Endothelial cell of umbilical vein (primary cell): Measurements from ENCODE around the gene ADAT1. TPM values are rescaled to one million over a fixed set of nuclear protein-coding genes. Genes with fewer than 3 reads are reported as not detected.

Experiments used
- BruUV-seq: library from RNA; stranded (reverse); fragments of 400-500 nt; replicated peaks from 2 replicates; lab custom pipeline; 2021; lab: Mats Ljungman, UMichigan
- CTCF ChIA-PET: fragments of 300-600, 350-600 bp; sonication (Branson Sonifier 250); formaldehyde crosslinking; loops from one replicate; lab custom pipeline; 2021; ENCODE audit warnings: antibody characterized with exemption, inconsistent platforms; lab: Charles Lee
- POLR2A ChIA-PET: fragments of 300-600, 350-600 bp; sonication (Branson Sonifier 250); formaldehyde crosslinking; loops from one replicate; lab custom pipeline; 2021; ENCODE audit warnings: antibody characterized with exemption, inconsistent platforms; lab: Charles Lee
- DNase-seq: peaks from one replicate; pipeline ENCODE4 v3.0.0-alpha.2; 2011; ENCODE audit warnings: low read depth, low spot score
- FAIRE-seq: peaks from 2 replicates; lab custom pipeline; 2011; peaks lifted over from hg19 to GRCh38; lab: Jason Lieb, UNC
- H2AFZ ChIP-seq: 2 replicates; pipeline ENCODE4 v1.6.0; 2012; ENCODE audit warnings: low read depth, low read length, control low read depth, inconsistent platforms
- H3K27ac ChIP-seq: 2 replicates; pipeline ENCODE4 v1.5.1; 2011; ENCODE audit warnings: low read depth, mild to moderate bottlenecking, control low read depth, low read length, moderate library complexity; ENCODE audit not compliant: insufficient read depth
- H3K27me3 ChIP-seq, 2 experiments: 2 replicates each; pipeline versions ENCODE4 v1.6.0 to v1.6.1; 2011; ENCODE audit warnings: low read length in 2 of 2, mixed read lengths in 1 of 2; ENCODE audit not compliant: control insufficient read depth in 2 of 2, insufficient read depth in 2 of 2
- H3K36me3 ChIP-seq, 2 experiments: 2 replicates in 1 of 2; 3 replicates in 1 of 2; pipeline ENCODE4 v1.5.1; 2011; ENCODE audit warnings: low read length in 2 of 2, mild to moderate bottlenecking in 1 of 2, moderate library complexity in 1 of 2; ENCODE audit not compliant: control insufficient read depth in 2 of 2, insufficient read depth in 2 of 2; ENCODE audit errors: extremely low read depth in 1 of 2
- H3K4me1 ChIP-seq: 3 replicates; pipeline ENCODE4 v1.5.1; 2011; ENCODE audit warnings: mild to moderate bottlenecking, low read length; ENCODE audit not compliant: control insufficient read depth, insufficient read depth; ENCODE audit errors: extremely low read depth
- H3K4me2 ChIP-seq: 2 replicates; pipeline ENCODE4 v1.6.1; 2011; ENCODE audit warnings: low read length, control low read depth, mixed read lengths; ENCODE audit not compliant: insufficient read depth
- H3K4me3 ChIP-seq, 3 experiments: fragments of 200-600 bp in 1 of 3; sonication (generic), shearing (Covaris generic) in 1 of 3; replicated peaks in 1 of 3; 2 replicates each; pipeline ENCODE4 v1.5.1; 2011 to 2016; ENCODE audit warnings: control low read depth in 3 of 3, low read length in 3 of 3, mild to moderate bottlenecking in 2 of 3, inconsistent platforms in 1 of 3, low read depth in 1 of 3, moderate library complexity in 1 of 3; ENCODE audit not compliant: insufficient read depth in 1 of 3
- H3K79me2 ChIP-seq: 2 replicates; pipeline ENCODE4 v1.6.0; 2012; ENCODE audit warnings: low read length, inconsistent platforms; ENCODE audit not compliant: control insufficient read depth, insufficient read depth
- H3K9ac ChIP-seq: replicated peaks from 2 replicates; pipeline ENCODE3; 2011; ENCODE audit warnings: low read length, control low read depth; ENCODE audit not compliant: insufficient read depth; ENCODE audit errors: extremely low read depth
- H3K9me1 ChIP-seq: replicated peaks from 3 replicates; pipeline ENCODE4 v1.6.0; 2011; ENCODE audit warnings: mild to moderate bottlenecking, low read length; ENCODE audit not compliant: control insufficient read depth, insufficient read depth; ENCODE audit errors: extremely low read depth
- H3K9me3 ChIP-seq: replicated peaks from 2 replicates; pipeline ENCODE4 v1.5.1; 2012; ENCODE audit warnings: low read length, inconsistent platforms; ENCODE audit not compliant: control insufficient read depth, insufficient read depth
- H4K20me1 ChIP-seq: replicated peaks from 2 replicates; pipeline ENCODE3; 2011; ENCODE audit warnings: mild to moderate bottlenecking, low read length; ENCODE audit not compliant: control insufficient read depth, insufficient read depth; ENCODE audit errors: extremely low read depth
- CTCF ChIP-seq, 2 donors: IDR thresholded peaks; 1 replicate in 1 of 2; 2 replicates in 1 of 2; pipeline ENCODE4 v1.5.1; 2011; ENCODE audit warnings: low read length in 2 of 2, mild to moderate bottlenecking in 2 of 2, moderate library complexity in 2 of 2, control low read depth in 1 of 2, inconsistent platforms in 1 of 2, low read depth in 1 of 2; ENCODE audit not compliant: insufficient read depth in 1 of 2; ENCODE audit errors: extremely low read depth in 1 of 2
- JUN ChIP-seq: IDR thresholded peaks from 2 replicates; pipeline ENCODE4 v1.6.1; 2011; ENCODE audit warnings: borderline replicate concordance, low read depth; ENCODE audit not compliant: insufficient read length, insufficient read depth
- MYC ChIP-seq: IDR thresholded peaks from one replicate; pipeline ENCODE4 v1.6.1; 2011; ENCODE audit warnings: mild to moderate bottlenecking, low read depth, low read length
- POLR2A ChIP-seq: IDR thresholded peaks from 2 replicates; pipeline ENCODE4 v1.6.1; 2012; ENCODE audit warnings: low read depth, mild to moderate bottlenecking, control low read depth, low read length
- dilution Hi-C: fragments of 300-500 bp; cut with MboI; formaldehyde crosslinking; loops from one replicate; pipeline ENCODE4 v1.15.0; 2019; ENCODE audit warnings: low sequenced_read_pairs; ENCODE audit not compliant: extremely low pct_ligation_motif_present
- intact Hi-C: fragments of 100-400 bp; cut with micrococcal nuclease; formaldehyde crosslinking; loops from one replicate; pipeline ENCODE4 v1.10.0; 2022
- polyA plus RNA-seq, 4 experiments: library from polyadenylated mRNA; depleted of rRNA in 3 of 4; stranded (reverse) in 3 of 4; unstranded in 1 of 4; fragments of >200 nt; gene quantifications; 2 replicates each; pipeline versions ENCODE4 v1.2.1 to v1.2.3, GENCODE V29; 2011 to 2012; ENCODE audit warnings: missing spikeins in 1 of 4
- total RNA-seq: library from RNA; stranded (reverse); gene quantifications from 2 replicates; pipeline ENCODE4 v1.2.3, GENCODE V29; 2021

ADAT1 gene
- total and polyA plus RNA-seq, 2 donors (not counting 3 experiments of a cell fraction or from before 2014, with no cell fraction given) = 27.2 to 56.6 TPM

GRCh38 chr16:75620326-75621169 is 2.5 kb downstream of the ADAT1 start:
- Histone ChIP-seq H3K9ac (no peak overlapping the region), H2AFZ (no peak overlapping the region), H3K36me3 (peaks cover 7 to 9% of the 10 kb centered on the region in 2 experiments), H4K20me1 (no peaks in the 10 kb centered on the region), H3K27ac (no peak overlapping the region), H3K9me1 (no peaks in the 10 kb centered on the region), H3K9me3 (no peaks in the 10 kb centered on the region), H3K4me3 (no peak overlapping the region), H3K4me1 (peaks cover 14% of the 10 kb centered on the region), H3K79me2 (peaks cover 14% of the 10 kb centered on the region), H3K27me3 (no peaks in the 10 kb centered on the region), H3K4me2 (no peak overlapping the region)
- POLR2A ChIA-PET = no interaction called here
- TF ChIP-seq JUN (no peak), POLR2A (no peak)
- DNase-seq = no peak
- dilution Hi-C loops = no loop called here
- intact Hi-C loops = loop anchor here (1.0 kb wide), 2 partner anchors 65 to 149 kb away; no protein-coding TSS in a partner anchor
- no peak for FAIRE-seq
- BruUV-seq = no TSS peak
- CTCF ChIA-PET = interaction anchor here (0.8 to 1.4 kb wide), 11 partner anchors 10 to 421 kb away, joined by 3 to 10 read pairs (median 4); partner anchors contain the start of gene GABARAPL2

- no peaks in the 10 kb centered on the region for H3K9me3 ChIP-seq
- H3K9me1 ChIP-seq = no peaks in the 10 kb centered on the region
- no peak for DNase-seq
- no TSS peak for BruUV-seq
- peaks cover 14% of the 10 kb centered on the region for H3K79me2 ChIP-seq
- no peak overlapping the region for H2AFZ ChIP-seq
- no peak overlapping the region for H3K4me2 ChIP-seq
- no peak overlapping the region for H3K9ac ChIP-seq
- intact Hi-C loops = no loop called here
- H3K27ac ChIP-seq = no peak overlapping the region
- peaks cover 14% of the 10 kb centered on the region for H3K4me1 ChIP-seq
- H3K36me3 ChIP-seq = peaks cover 7 to 11% of the 10 kb centered on the region in 2 experiments
- no peak for TF ChIP-seq MYC
- no peak for TF ChIP-seq POLR2A
- TF ChIP-seq CTCF (IDR thresholded peaks at IDR 0.05; ENCODE audit: extremely low read depth in 1 of 2, insufficient read depth in 1 of 2, low read depth in 1 of 2, low read length in 2 of 2) = no peak
- CTCF ChIA-PET = interaction anchor here (1.0 to 1.2 kb wide), 2 partner anchors 13 to 148 kb away, joined by 3 read pairs; no protein-coding TSS in a partner anchor
- dilution Hi-C loops = no loop called here
- no peaks in the 10 kb centered on the region for H4K20me1 ChIP-seq
- no peak for FAIRE-seq
- POLR2A ChIA-PET = no interaction called here
- H3K4me3 ChIP-seq = no peak overlapping the region
- H3K27me3 ChIP-seq = no peaks in the 10 kb centered on the region
Observed at GRCh38 chr16:75618780-75619179, 4.3 kb downstream of the ADAT1 start.
